GM18498 (cell line): Measurements from ENCODE around the gene TALDO1.

ENCODE experiments used
- ATAC-seq: cut with Tn5 transposase; IDR thresholded peaks from one replicate; pipeline ENCODE4 v1.9.1; 2021; ENCODE audit warnings: mild to moderate bottlenecking, moderate library complexity; ENCODE audit not compliant: unreplicated experiment

Gene TALDO1

DNA sequence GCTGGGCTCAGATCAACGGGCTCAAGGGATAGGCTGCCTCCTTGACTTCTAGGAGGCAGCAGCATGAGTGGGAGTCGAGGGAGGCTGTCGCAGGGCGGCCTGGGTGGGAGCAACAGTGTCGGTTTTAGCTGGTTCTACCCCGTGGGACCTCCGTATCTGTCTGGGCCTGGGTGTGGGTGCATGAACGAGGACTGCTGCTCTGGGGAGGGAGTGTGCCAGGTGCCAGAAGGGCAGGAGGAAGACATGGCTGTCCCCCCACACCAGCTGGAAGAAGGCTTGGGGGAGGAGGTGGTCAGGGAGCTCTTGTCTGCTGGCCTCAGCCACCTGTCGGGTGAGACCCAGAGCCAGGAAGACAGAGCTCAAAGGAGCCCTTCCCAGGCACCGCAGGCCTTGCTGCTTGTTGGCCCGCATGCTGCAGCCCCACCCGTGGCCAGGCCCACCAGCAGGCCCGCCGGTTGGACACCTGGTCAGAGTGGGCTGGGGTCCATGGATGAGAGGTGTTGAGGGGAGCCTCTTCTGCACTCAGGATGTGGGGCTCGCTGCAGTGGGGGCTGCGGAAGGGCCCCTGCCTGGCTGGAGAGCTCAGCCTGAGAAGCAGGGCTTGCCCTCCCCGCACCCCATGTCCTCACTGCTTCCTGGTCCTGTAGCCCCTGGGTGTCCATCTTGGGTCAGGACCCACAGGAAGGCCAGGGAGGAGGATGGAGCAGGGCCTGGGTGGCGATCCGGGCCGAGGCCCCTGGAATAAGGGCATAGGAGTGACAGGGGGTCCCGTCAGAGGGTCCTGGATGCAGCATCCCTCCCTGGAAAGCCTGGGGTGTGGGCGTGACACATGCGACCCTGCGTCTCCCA, 39.2 kb downstream of the TALDO1 start:
- no peak for ATAC-seq

DNA sequence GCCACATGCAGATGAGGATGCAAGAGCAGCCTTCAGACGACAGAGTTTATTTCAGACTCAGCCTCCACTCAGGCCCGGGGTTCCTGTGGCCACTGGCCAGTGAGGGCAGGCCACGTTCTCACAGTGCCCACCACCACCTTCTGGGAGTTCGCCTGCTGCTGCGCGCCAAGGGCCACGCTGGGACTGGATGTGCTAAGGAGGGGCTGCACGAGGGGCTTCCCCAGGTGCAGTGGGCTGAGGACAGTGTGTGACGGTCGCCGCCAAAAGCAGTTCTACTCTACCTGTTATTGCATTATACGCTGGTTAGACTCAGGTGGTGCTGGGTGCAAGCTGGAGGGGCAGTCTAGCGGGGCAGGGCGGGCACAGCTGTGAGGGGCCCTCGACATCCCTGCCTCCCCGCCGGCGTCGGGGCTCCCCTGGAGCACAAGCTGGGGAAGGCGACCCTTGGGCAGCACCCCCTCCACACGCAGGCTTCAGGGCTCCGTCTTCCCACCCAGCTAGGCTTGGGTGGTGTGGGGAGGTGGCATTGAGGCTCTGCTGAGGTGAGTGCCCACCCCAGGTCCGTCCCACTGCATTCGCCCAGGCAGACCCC, 39.9 kb downstream of the TALDO1 start:
- ATAC-seq: no peak

DNA sequence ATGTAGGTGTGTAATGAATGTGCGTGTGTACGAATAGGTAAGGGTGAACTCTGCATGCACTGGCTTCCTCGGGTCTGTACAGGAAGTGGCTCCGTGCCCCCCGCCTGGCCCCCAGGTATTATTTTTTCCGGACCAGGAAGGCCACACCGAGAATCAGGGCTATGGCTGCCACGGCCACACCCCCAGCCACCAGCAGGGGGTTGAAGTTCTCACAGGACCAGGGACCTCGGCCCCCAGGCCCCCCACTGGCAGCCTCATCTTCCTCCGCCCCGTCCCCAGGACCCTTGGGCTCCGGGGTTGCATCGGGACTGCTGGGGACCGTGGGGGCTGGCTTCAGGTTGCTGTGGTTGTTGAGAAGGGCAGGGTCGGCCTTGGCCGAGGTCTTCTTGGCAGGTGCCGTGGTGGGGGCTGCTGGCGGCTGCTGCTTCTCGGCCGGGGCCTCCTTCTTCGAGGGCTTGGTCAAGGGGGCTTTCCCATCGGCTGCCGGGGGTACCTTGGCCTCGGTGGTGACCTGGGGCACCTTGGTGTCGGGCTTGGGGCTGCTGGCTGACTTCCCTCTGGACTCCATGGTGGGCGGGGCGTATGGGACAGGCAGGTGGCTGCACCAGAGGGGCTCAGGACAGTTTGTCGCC, 40.9 kb downstream of the TALDO1 start:
- no peak for ATAC-seq

DNA sequence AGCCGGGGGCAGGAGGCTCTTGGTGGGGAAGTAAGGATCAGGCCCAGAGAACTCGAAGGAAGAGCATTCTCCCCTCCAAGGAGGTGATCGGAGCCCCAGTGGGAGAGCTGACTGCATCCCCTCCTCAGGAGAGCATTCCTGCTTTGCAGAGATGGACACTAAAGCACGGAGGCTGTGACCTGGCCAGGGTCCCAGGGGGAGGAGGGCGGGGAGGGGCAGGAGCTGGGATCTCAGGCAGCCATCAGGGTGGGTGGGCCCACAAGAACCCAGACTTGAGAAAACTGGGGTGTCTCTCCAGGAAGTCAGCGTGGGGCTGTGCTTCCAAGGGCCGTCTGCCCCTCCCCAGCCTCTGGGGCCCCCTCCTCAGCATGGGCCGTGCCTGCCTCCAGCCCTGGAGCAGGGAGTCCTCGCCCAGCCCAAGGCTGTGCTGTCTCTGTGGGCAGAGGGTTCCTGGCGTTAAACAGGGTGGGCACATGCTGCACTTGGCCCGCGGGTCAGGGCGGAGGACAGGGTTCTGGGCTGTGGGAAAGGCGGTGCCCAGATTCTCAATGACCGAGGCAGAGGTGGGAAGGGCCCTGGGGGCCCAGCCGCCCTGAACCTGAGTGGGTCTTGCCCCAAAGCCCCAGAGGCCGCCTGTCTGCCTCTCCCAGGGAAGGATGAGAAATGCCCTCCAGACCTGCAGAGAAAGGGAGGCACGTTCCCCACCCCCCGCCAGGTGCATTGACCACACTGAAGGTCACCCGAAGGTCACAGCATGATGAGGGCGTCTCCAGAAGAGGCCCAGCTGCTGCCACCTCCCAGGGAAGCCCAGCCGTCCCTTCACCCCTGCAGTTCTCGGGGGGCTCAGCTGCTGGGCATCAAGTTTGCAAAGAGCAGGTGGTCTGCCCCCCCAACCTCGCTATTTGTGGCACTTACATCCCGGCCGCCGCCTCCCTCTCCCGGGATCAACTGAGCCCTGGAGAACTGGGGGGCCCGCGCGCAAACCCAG, 42.0 kb downstream of the TALDO1 start:
- ATAC-seq: no peak

DNA sequence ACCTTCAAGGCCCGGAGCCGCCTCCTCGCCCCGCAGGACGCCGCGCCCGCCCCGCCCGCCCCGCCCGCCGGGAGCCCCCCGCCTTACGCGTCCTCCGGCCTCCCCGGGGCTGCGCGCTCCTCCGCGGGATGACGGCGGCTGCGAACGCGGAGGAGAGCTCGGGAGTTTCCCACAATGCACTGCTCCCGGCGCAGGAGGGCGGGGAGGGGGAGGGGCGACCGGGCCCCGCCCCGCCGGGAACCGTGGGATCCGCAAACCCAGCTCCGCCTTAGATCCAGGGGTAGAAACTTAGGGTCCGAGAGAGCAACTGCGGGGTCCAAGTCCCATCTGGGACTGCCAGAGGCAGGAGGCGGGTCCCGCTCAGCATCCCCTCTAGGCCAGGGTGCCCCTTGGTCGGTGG, 42.7 kb downstream of the TALDO1 start, which contains the start of gene CEND1:
Gene CEND1 (minus strand): TSS at position 148 of the 400 bp plus-strand sequence. CDS start 1,514 bp downstream, outside the sequence.
- no peak for ATAC-seq

DNA sequence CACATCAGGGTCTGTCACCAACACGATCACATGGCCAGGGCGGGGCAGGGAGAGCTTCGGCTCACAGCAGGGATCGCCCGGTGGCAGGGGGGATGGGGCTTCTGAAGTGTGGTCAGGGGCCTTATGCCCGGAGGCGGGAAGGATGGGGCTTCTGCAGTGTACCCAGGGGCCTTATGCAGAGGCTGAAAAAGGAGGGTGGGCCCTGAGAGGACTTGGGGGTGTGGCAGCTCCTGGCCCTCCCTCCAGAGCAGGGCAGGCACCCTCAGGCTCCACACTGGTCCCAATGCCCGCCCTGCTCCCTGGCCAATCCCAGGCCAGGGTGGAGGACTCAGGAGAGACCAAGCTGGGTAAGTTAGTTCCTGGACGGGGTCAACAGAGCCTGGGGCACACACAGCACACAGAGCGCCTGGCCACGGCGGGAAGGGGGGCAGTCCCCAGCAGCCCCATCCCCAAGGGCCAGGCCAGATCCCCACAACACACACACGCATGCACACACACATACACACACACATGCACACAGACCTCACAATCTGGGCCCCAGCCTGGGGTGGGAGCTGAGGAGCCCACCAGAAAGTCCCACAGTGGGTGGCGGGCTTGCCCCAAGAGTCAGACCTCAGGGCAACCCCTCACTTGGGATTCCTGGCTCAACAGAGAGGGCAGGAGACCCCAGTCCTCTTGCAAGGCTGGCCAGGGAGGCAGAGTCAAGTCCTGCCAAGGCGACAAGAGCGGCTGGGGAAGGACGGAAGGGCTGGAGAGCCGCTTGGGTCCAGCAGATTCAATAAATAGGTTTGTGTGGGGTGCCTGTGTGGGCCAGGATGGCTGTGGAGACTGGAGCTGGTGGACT, 43.7 kb downstream of the TALDO1 start:
- ATAC-seq: no peak

DNA sequence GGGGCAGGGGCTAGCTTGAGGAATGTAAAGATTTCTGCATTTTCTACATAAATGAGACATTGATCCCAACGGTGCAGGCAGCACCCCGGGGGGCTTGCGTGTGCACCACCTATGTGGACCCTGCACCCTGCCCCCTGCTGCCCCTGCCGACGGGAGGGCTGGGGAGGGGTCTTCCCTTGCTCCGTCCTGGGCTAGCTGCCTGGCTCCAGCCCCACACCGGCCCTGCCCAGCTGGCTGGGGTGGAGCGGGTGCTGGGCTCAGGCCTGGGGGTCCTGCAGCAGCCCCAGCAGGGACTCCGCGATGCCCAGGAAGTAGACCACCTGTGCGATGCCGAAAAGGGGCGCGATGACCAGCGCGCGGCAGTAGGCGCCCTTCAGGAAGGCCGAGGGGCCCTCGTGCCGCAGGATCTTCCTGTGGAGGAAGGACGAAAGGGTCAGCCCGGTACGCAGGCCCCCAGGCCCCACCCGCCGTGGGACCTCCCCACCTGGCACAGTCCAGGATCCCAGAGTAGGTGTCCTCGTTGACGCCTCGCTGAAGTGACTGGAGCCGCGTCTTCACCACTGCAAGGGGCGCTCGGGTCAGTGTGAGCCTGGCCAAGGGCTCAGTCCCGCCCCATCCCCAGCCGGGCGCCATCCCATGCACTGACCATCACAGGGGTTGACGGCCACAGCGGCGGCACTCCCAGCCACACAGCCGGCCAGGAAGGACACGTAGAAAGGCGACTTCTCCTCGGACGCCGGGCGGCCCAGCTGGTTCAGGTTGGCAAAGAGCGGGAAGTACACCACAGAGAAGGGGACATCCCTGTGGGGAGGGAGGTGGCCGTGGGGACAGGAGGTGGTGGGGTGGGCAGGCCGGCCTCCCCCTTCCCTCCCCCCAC, 44.6 kb downstream of the TALDO1 start:
- no peak for ATAC-seq

DNA sequence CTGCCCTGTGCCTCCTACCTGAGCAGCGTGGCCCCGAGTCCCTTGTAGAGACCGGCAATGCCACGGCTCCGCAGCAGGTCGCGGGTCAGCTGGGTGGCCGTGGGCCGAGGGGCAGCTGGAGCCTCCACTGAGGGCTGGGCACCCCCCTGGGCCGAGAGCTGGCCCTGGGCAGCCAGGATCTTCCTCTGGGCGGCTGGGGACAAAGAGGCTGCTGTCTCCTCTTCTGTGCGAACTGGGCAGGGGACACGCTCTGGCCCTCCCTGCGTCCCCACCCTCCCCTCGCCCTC, 45.2 kb downstream of the TALDO1 start:
- no peak for ATAC-seq

DNA sequence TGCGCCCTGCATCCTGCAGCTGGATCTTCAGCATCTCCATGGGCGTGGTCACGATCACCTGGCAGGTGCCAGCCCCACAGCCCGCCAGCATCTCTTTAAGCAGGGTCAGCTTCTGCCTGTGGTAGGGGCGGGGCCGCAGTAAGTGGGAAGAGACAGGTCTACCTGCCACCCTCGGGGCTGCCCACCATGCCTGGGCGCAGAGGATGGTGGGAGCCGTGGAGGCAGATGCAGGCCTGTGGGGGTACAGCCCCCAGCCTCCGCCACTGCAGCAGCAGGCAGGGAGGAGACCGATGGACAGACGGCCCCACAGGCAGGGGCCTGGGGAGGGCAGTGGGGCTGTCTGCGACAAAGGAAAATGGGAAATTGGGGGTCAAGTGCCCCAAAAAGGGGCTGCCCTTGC, 45.6 kb downstream of the TALDO1 start:
- ATAC-seq: no peak

DNA sequence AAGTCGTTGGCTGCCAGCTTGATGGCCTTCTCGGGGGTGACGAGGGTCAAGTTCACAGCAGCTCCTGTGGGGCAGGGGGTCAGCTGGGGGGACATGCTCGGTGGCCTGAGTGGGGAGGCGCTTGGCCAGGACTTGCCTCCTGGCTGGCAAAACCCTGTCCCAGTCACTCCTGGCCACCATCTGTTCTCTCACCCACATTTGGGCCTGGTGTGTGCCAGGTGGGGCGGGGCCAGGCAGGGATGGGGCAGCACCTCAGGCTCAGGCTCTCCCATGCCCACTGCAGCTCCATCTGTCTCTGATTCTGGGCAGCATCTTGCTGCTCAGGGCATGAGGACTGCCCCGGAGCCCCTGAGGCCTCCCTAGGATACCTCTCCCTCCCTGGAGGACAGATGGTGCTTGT, 46.3 kb downstream of the TALDO1 start:
- no peak for ATAC-seq

DNA sequence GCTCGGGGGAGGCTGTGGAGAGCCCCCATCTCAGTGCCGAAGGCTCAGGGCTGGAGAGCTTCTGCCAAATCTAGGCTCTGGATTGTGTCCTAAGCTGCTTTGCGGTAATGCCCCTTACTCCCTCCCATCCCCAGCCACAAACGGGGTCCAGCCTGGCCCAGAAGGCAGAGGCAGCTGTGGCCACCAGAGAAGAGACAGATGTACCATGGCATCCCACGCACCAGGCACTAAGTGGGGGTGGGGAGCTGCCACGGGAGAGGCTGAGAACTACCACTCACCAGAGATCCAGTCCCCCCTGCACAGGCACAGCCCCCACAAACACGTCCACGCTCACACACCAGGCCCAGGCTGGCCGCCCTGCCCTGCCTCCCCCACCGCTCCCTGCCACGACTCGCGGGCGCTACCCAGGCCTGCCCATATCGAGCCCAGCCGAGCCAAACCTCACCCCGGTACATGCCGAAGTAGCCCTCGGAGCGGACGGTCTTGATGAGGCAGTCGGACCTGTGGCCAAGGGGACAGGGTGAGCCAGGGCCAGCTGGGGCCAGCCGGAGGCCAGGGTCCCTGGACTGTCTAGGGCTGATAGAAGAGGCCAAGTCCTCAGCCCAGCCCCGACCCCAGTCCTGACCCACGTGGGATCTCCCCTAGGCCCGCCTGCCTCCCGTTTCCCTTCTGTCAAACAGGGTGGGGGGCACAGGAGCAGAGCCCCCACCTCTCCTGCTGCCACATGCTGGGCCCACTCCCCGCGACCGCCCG, 46.9 kb downstream of the TALDO1 start:
- no peak for ATAC-seq

DNA sequence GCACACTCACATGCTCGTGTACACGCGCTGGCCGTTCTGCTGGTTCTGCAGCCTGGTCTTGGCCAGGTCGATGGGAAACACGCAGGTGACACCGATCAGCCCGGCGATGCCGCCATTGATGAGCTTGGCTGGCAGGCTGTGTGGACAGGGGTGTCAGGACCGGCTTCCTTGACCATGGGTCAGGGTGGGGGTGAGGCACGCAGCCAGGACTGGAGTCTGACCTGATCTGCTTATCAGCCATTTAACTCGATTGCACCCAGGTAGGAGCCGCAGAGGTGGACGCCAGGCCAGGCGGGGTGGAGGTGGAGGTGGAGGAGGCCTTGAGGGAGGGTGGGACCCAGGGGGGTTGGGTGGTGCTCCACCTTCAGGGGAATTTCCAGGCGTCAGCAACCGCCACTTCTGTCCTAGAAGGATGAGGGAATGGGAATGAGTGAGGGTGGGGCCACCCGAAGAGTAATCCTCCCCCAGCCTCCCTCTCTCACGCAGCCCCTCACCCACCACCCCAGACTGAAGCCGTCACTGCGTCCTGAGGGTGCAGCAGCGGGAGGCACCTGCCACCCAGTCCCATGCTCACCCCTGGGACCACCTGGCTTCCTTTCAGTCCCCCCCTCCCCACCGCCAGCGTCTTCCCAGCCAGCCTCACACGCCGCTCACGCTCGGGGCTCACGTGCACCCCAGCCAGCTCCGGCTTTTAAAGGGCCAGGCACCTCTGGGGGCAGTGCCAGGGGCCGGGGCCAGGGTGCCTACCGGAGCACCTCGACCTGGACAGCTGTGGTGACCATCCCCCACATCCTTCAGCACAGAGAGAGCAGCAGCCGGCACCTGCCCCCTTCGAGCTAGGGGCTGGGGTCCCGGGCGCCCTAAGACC, 47.7 kb downstream of the TALDO1 start:
- ATAC-seq: no peak

DNA sequence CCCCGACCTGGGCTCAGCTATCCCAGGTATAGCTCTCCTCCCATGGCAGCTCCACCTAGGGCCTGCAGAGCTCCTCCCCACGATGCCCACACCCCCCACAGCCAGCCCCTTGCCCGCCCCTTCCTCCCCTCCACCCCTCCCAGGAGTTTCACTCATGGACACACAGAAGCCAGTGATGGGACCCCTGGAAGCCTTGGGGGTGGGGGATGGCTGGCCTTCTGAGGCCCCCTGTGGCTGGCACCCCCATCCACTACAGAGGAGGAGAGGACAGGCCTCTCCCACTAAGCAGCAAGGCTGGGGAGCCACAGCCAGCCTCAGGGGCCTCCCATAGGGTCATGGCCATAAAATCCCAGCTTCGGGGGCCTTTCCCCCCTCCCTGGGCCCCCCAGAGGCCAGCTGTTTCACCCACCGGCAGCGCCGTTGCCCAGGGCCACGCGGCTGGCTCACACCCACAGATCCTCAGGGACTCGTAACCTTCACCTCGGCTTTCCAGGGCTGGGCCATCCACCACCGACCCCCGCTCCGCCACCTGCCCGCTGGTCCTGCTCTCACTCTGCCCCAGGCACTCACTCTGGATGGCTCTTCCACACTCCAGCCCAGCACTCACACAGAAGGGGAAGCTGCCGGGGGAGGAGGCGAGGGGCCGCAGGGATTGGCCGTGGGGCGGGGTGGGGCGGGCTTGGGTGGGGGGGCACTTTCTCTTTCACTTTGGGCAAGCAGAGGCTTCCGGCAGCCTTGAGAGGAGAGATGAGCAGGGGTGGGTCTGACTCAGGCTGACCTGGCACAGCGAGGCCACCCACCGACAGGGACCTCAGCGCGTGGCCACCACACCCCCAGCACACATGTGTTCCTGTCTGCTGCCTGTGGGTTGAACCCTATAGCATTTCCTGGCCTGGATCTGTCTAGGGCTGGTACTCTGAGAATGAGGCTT, 48.6 kb downstream of the TALDO1 start:
- ATAC-seq: peak; percentile 26

DNA sequence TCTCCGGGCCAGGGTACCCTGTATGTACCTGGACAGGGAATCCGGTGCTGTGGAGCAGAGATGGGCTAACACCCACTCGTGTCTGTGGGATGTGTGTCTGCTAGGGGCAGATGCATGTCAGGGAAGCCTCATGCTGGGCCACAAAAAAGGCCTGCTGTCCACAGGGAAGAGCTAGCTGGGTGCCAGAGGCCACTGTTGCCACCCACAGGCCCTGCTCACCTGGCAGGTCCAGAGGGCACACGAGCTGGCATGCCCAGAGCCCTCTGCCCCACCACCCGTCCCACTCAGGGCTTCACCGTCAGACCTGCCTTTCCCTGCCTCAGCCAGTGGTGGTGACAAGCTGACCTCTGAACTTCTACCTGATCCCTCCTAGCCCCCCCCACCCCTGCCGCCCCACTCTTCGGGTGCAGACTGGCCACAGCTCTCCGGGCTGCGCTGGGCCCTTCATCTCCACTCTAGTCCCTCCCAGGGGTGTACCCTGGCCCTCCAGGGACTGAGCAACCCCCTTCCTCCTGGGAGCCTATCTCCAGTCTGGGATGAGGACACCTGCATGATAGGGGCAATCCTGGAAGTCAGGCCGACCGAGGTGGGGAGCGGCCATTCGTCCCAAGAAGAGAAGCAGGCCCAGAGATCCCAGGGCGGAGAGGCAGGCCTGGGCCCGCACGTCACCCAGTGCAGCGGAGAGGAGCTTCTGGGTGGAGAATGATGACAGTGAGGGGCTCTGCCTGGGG, 49.5 kb downstream of the TALDO1 start:
- no peak for ATAC-seq

DNA sequence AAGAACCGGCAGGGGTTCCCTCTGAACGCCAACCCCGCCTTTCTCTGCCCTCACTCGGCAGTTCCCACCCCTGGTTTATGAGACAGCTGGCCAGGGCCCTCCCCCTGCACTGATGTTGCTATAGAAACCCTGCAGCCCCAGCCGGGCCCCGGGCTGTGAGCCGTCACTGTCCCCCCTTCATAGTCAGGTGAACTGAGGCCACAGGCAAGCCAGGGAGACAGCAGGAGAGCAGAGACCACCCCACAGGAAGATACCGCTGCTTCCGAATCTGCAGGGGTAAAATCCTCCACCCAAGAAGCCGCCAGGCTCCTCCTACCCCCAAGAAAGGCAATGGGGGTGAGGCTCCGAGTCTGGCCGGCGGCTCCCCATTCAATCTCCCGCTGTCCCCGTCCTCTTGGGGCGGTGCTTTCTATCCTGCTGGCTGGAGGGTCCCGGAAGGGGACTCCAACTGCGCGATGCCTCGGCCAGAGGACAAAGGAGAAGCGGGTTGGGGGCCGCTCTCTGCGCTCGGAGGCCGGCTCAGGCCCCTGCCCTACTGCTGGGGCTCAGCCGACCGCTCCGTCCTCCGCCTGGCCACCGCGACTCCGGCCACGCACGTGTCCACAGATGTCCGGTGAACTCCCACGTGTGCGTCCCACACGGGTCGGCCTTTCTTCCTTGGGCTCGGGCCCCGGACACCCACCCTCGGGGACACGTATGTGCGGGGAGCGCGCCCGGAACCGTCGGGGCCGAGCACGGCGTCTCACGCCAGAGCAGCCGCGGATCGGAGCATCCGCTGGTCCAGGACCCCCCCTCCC, 50.2 kb downstream of the TALDO1 start:
- peak; percentile 46 for ATAC-seq
